HL-60 (cell line): ENCODE measurements around the gene ATG12.

ENCODE experiments used
- DNase-seq, 2 experiments: peaks; one replicate each; pipeline ENCODE4 v3.0.0-alpha.2; 2010 to 2020; ENCODE audit warnings: low read depth in 1 of 2, low spot score in 1 of 2
- H3K27ac ChIP-seq: fragments of 250-450 bp; sonication (Bioruptor Pico); replicated peaks from 2 replicates; pipeline ENCODE4 v1.5.1; 2020; ENCODE audit warnings: mild to moderate bottlenecking, moderate library complexity
- H3K27me3 ChIP-seq: fragments of 250-450 bp; sonication (Bioruptor Pico); 2 replicates; pipeline ENCODE4 v1.5.1; 2021; ENCODE audit warnings: mild to moderate bottlenecking, moderate library complexity; ENCODE audit not compliant: insufficient read depth, poor library complexity, severe bottlenecking
- H3K4me3 ChIP-seq: replicated peaks from 2 replicates; pipeline ENCODE4 v1.5.1; 2011; ENCODE audit warnings: mild to moderate bottlenecking, control low read depth, low read length; ENCODE audit not compliant: insufficient read depth
- GABPA ChIP-seq: IDR thresholded peaks from 2 replicates; pipeline ENCODE4 v1.6.1; 2012; ENCODE audit warnings: low read depth
- POLR2AphosphoS5 ChIP-seq: IDR thresholded peaks from 2 replicates; pipeline ENCODE4 v1.6.1; 2012; ENCODE audit warnings: low read depth
- REST ChIP-seq: IDR thresholded peaks from 2 replicates; pipeline ENCODE4 v1.6.1; 2012; ENCODE audit warnings: low read depth; ENCODE audit not compliant: insufficient replicate concordance
- SPI1 ChIP-seq: IDR thresholded peaks from 2 replicates; pipeline ENCODE4 v1.6.1; 2012; ENCODE audit warnings: low read depth, mild to moderate bottlenecking, borderline replicate concordance
- TF ChIP-seq, protein P1 (sequence below): IDR thresholded peaks from one replicate; pipeline ENCODE4 v1.5.1; 2011; ENCODE audit warnings: low read length, control low read depth, inconsistent platforms; ENCODE audit not compliant: insufficient read depth

Gene ATG12

DNA sequence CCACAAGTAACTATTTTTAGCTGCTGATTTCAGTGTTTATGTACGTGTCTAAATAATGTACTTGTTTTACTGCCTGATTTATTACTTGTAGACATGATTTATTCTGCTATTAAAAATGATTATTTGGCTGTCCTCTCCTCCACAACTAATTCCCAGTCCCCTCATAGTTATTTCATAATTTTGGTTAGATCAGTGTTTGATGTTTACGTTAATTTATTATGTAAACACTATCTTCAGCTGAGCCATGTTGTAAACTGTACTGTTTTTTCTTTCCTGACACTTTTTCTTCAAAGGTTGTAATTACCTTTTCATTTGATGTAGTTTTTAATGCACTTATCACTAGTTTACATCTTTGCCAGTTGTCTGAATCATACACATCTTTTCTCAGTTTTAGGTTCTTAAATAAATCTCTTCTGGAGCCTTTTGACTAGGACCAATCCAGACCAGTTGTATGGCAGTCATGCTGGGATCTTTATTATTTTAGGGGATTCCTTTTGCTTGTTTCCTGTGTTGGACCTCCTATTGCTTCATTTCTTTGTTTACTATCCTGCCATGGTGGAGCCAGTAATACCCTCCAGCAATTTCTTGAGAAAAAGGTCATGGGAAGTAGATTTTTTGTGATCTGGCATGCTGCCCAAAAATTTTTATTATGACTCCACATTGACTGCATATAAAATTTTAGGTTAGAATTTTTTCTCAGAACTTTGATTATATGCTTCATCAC, 16.4 kb upstream of the ATG12 start:
- no peak for TF ChIP-seq REST
- no peak for TF ChIP-seq SPI1
- TF ChIP-seq GABPA = no peak
- TF ChIP-seq, protein P1, sequence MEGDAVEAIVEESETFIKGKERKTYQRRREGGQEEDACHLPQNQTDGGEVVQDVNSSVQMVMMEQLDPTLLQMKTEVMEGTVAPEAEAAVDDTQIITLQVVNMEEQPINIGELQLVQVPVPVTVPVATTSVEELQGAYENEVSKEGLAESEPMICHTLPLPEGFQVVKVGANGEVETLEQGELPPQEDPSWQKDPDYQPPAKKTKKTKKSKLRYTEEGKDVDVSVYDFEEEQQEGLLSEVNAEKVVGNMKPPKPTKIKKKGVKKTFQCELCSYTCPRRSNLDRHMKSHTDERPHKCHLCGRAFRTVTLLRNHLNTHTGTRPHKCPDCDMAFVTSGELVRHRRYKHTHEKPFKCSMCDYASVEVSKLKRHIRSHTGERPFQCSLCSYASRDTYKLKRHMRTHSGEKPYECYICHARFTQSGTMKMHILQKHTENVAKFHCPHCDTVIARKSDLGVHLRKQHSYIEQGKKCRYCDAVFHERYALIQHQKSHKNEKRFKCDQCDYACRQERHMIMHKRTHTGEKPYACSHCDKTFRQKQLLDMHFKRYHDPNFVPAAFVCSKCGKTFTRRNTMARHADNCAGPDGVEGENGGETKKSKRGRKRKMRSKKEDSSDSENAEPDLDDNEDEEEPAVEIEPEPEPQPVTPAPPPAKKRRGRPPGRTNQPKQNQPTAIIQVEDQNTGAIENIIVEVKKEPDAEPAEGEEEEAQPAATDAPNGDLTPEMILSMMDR = no peak
- no peak for TF ChIP-seq POLR2AphosphoS5
- no peak overlapping the region for H3K27ac ChIP-seq
- no peak overlapping the region for H3K4me3 ChIP-seq
- no peak for DNase-seq
- no peaks in the 10 kb centered on the region for H3K27me3 ChIP-seq

- Histone ChIP-seq H3K4me3 (no peak overlapping the region), H3K27me3 (no peaks in the 10 kb centered on the region), H3K27ac (no peak overlapping the region)
- no peak for DNase-seq
- TF ChIP-seq, protein P1 = no peak
These were observed 15.7 kb upstream of the ATG12 start for GRCh38 chr5:115857057-115857479.

- Histone ChIP-seq H3K27me3 (no peaks in the 10 kb centered on the region), H3K4me3 (no peak overlapping the region), H3K27ac (peak overlapping the region; percentile 69)
- TF ChIP-seq SPI1 (no peak), GABPA (no peak), REST (no peak), POLR2AphosphoS5 (no peak)
- TF ChIP-seq, protein P1 = no peak
- peak in 1 of 2 experiments; percentile 41 for DNase-seq
These were observed 14.6 kb upstream of the ATG12 start for GRCh38 chr5:115855959-115856358.

- Histone ChIP-seq H3K4me3 (no peak overlapping the region), H3K27ac (no peak overlapping the region), H3K27me3 (no peaks in the 10 kb centered on the region)
- TF ChIP-seq GABPA (no peak), POLR2AphosphoS5 (no peak), SPI1 (no peak), REST (no peak)
- TF ChIP-seq, protein P1 = no peak
- no peak for DNase-seq
These were observed 12.8 kb upstream of the ATG12 start for GRCh38 chr5:115854139-115854538.
